ENCODE measurements around the gene ZNF345.

ZNF345 gene

GRCh38 chr19:36898422-36898821 lies 47.7 kb downstream of the ZNF345 start:
- DNase-seq: no peak
- intact Hi-C loops (cut with DNase I): no loop called here

DNA sequence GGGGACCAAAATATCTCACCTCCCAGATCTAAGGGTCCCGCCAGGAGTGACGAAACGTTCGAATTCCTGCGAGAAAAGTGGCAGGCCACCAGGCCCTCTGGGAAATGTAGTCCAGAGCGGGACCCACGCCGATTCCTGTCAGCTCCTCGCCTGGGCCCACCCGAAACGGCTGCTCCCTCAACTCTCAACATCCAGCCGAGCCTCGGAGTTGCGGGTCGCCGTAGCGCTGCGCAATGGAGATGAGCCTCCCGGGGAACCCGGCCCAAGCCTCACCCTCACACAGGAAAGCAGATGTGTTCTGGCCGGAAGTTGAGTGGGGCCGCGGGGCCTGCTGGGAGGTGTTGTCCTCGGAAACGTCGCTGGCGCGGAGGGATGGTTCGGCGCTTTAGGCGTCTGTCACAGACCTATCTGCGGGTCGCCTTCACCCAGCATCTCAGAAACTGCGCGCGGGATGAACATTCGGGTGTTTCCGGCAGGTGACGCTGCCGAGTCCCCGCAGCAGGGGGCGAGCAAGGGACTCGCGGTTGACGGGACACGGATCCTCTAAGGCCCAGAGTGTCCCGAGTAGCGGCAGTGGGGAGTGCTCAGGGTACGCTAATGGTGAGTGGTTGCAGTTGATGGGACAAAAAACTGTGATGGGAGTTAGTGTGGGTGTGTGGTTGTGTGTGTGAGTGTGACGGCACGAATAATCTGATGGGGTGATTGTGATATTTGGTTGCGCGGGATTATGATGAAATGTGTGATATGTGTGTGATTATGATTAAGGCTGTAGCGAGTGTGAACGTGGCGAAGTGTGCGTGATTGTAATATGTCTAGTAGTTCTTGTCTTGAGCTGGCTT lies 65.5 kb downstream of the ZNF345 start, which contains the start of the genes ZNF568 and ZNF829:
Gene ZNF568 (plus strand): TSS at position 341 of the 839 bp plus-strand sequence. CDS start 6,439 bp downstream, outside the sequence.
Gene ZNF829 (minus strand): TSS at position 300 of the 839 bp plus-strand sequence. CDS start 1,124 bp downstream, outside the sequence.
- intact Hi-C loops (cut with DNase I): loop anchor here (5.0 kb wide), 1 partner anchor 64 kb away; the partner anchor contains the start of gene ZNF345
- DNase-seq: peak; percentile 88 to 97 (median 94)

- peak in 37 of 42 donors; percentile 9 to 73 (median 42) for DNase-seq
- intact Hi-C loops (cut with DNase I): loop anchor here (5.0 kb wide), 1 partner anchor 65 kb away; the partner anchor contains the start of gene ZNF345
Observed at GRCh38 chr19:36916991-36917390, 66.3 kb downstream of the ZNF345 start.

DNA sequence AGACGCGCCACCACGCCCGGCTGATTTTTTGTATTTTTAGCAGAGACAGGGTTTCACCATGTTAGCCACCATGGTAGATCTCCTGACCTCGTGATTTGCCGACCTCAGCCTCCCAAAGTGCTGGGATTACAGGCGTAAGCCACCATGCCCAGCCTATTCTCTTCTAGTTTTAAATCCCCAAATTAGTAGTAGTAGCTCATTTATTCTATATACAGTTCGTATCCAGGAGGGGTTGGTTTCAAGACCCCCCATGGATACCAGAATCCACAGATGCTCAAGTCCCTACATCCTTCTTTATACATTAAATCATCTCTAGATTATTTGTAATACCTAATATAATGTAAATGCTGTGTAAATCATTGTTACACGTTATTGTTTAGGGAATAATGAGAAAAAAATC lies 67.4 kb downstream of the ZNF345 start:
- intact Hi-C loops (cut with DNase I): loop anchor here (5.0 kb wide), 1 partner anchor 66 kb away; the partner anchor contains the start of gene ZNF345
- DNase-seq: no peak
